ENCODE results near the gene GJB5.

DNA sequence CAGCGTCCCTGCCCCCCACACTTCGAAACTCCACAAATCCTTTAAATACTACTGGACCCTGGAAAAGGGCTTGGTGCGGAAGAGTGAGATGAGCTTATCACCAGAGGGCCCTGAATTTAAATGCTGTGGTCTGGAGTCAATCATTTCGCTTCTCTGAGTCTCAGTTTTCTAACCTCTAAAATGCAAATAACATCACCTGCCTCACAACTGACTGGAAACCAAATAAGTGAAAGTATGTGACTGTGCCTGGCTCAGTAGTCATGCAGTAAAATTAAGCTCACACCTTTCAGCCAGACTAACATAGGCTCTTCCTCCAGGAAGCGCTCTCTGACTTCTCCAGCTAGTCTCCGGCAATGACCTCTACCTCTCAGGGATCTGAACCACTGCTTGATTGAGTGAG is 42.1 kb downstream of the GJB5 start:
- no peak for TF ChIP-seq POLR2A (IDR thresholded peaks at IDR 0.05; ENCODE audit: low read length)
- no peak for TF ChIP-seq GATA1 (IDR thresholded peaks at IDR 0.05; ENCODE audit: low read depth, low read length)

All from erythroblast (primary cell).